A673 (cell line): ENCODE measurements around the gene GTPBP2. TPM values are rescaled to one million over a fixed set of nuclear protein-coding genes. Genes with fewer than 3 reads are reported as not detected.
A peak's percentile ranks its signal among the peaks of the same experiment; 100 is the strongest.

ENCODE experiments used
- BruUV-seq: library from RNA; stranded (reverse); fragments of 400-500 nt; replicated peaks from 2 replicates; lab custom pipeline; 2021; lab: Mats Ljungman, UMichigan
- CTCF ChIA-PET: fragments of 300-600 bp; sonication (Branson Sonifier 250); formaldehyde crosslinking; loops from one replicate; lab custom pipeline; 2022; ENCODE audit warnings: antibody characterized with exemption; lab: Charles Lee
- POLR2A ChIA-PET: fragments of 300-600 bp; sonication (Branson Sonifier 250); formaldehyde crosslinking; loops from one replicate; lab custom pipeline; 2022; ENCODE audit warnings: antibody characterized with exemption; ENCODE audit not compliant: low non-redundant PET; lab: Charles Lee
- DNase-seq: peaks from one replicate; pipeline ENCODE4 v3.0.0-alpha.2; 2015; ENCODE audit warnings: low spot score
- H3K27ac ChIP-seq: fragments of 200-600 bp; sonication (generic); 2 replicates; pipeline ENCODE4 v1.5.1; 2016; ENCODE audit warnings: mixed run types, low read depth, mild to moderate bottlenecking, mixed read lengths, antibody characterized with exemption, low read length; ENCODE audit not compliant: poor library complexity, severe bottlenecking
- H3K27me3 ChIP-seq: fragments of 200-600 bp; sonication (generic); replicated peaks from 2 replicates; pipeline ENCODE4 v1.6.1; 2017; ENCODE audit warnings: mixed run types, low read depth, mild to moderate bottlenecking, mixed read lengths, antibody characterized with exemption, low read length; ENCODE audit not compliant: insufficient read depth, poor library complexity
- H3K36me3 ChIP-seq: fragments of 200-600 bp; sonication (generic); 2 replicates; pipeline ENCODE4 v1.6.1; 2016; ENCODE audit warnings: mixed run types, mild to moderate bottlenecking, mixed read lengths, antibody characterized with exemption, low read length; ENCODE audit not compliant: insufficient read depth, poor library complexity, severe bottlenecking
- H3K4me1 ChIP-seq: fragments of 200-600 bp; sonication (generic); 2 replicates; pipeline ENCODE4 v1.6.1; 2017; ENCODE audit warnings: mixed run types, mild to moderate bottlenecking, mixed read lengths, antibody characterized with exemption, low read length; ENCODE audit not compliant: insufficient read depth, poor library complexity, severe bottlenecking
- H3K4me3 ChIP-seq: fragments of 200-600 bp; sonication (generic); 2 replicates; pipeline ENCODE4 v1.5.1; 2016; ENCODE audit warnings: low read depth, mixed run types, mild to moderate bottlenecking, mixed read lengths, low read length; ENCODE audit not compliant: poor library complexity, severe bottlenecking
- H3K9me3 ChIP-seq: fragments of 200-600 bp; sonication (generic); 2 replicates; pipeline ENCODE4 v1.6.1; 2016; ENCODE audit warnings: mixed run types, low read depth, mild to moderate bottlenecking, mixed read lengths, antibody characterized with exemption, low read length; ENCODE audit not compliant: poor library complexity, severe bottlenecking
- CTCF ChIP-seq: fragments of 300-800, 200-600 bp; sonication (generic); conservative IDR thresholded peaks from 2 replicates; pipeline ENCODE4 v1.5.1; 2017; ENCODE audit warnings: low read depth, mild to moderate bottlenecking, antibody characterized with exemption, low read length, moderate library complexity, mixed read lengths
- EZH2 ChIP-seq: fragments of 200-600 bp; sonication (generic); IDR thresholded peaks from 2 replicates; pipeline ENCODE4 v1.6.1; 2017; ENCODE audit warnings: borderline replicate concordance, low read depth, mild to moderate bottlenecking, mixed read lengths, antibody characterized with exemption, low read length; ENCODE audit not compliant: poor library complexity, severe bottlenecking
- intact Hi-C: fragments of 100-400 bp; cut with micrococcal nuclease; formaldehyde crosslinking; loops from one replicate; pipeline ENCODE4 v1.10.0; 2022; ENCODE audit not compliant: unreplicated experiment
- total RNA-seq: library from RNA; stranded (reverse); gene quantifications from 2 replicates; pipeline ENCODE4 v1.2.3, GENCODE V29; 2021

GTPBP2 gene
- total RNA-seq, 1 experiment from 2014 or later: 59.4 TPM

- intact Hi-C loops: no loop called here
- Histone ChIP-seq H3K4me1 (peaks cover 3% of the 10 kb centered on the region), H3K4me3 (no peak overlapping the region), H3K27ac (peak overlapping the region; percentile 22), H3K27me3 (no peaks in the 10 kb centered on the region), H3K36me3 (peaks cover 17% of the 10 kb centered on the region), H3K9me3 (no peaks in the 10 kb centered on the region)
- BruUV-seq: no TSS peak
- ChIA-PET POLR2A (no interaction called here), CTCF (interaction anchor here (0.6 kb wide), 1 partner anchor 217 kb away, joined by 7 read pairs; no protein-coding TSS in a partner anchor)
- TF ChIP-seq EZH2: no peak
- TF ChIP-seq CTCF: no peak
- DNase-seq: no peak
Observed at GRCh38 chr6:43579171-43579570, 49.9 kb downstream of the GTPBP2 start.

- intact Hi-C loops: no loop called here
- TF ChIP-seq CTCF (no peak), EZH2 (no peak)
- no TSS peak for BruUV-seq
Observed at GRCh38 chr6:43578748-43579147, 50.3 kb downstream of the GTPBP2 start.

GRCh38 chr6:43575772-43576551 lies 53.1 kb downstream of the GTPBP2 start, which contains the start of the genes POLH and XPO5:
Gene POLH, plus strand, starts transcription at chr6:43576185. Its CDS starts 6,135 bp downstream, at chr6:43582320.
Gene XPO5, minus strand, starts transcription at chr6:43576038. Its CDS starts 174 bp downstream, at chr6:43575864.
- TSS peak; percentile 66 for BruUV-seq
- H3K9me3 ChIP-seq: no peaks in the 10 kb centered on the region
- H3K27ac ChIP-seq: peak within 1 kb of the TSS; percentile 75
- intact Hi-C loops: no loop called here
- peak; percentile 96 for DNase-seq
- POLR2A ChIA-PET: no interaction called here
- no peaks in the 10 kb centered on the region for H3K27me3 ChIP-seq
- peaks cover 3% of the 10 kb centered on the region for H3K4me1 ChIP-seq
- CTCF ChIA-PET: no interaction called here
- TF ChIP-seq CTCF (peak; percentile 35), EZH2 (no peak)
- H3K36me3 ChIP-seq: peaks cover 23% of the 10 kb centered on the region
- H3K4me3 ChIP-seq: peak within 1 kb of the TSS; percentile 63

More at GRCh38 chr6:43578748-43579147, 50.3 kb downstream of the GTPBP2 start:
- Histone ChIP-seq H3K27me3 (no peaks in the 10 kb centered on the region), H3K4me3 (no peak overlapping the region), H3K27ac (peak overlapping the region; percentile 22), H3K36me3 (peaks cover 13% of the 10 kb centered on the region), H3K9me3 (no peaks in the 10 kb centered on the region), H3K4me1 (peaks cover 3% of the 10 kb centered on the region)
- no peak for DNase-seq
- ChIA-PET CTCF (interaction anchor here (0.6 kb wide), 1 partner anchor 217 kb away, joined by 7 read pairs; no protein-coding TSS in a partner anchor), POLR2A (no interaction called here)
